Measurements from ENCODE around the gene ZBTB42.
A peak's percentile ranks its signal among the peaks of the same experiment; 100 is the strongest.

Gene ZBTB42

GRCh38 chr14:104800771-104801519 lies at the start of gene ZBTB42:
Gene ZBTB42, plus strand, starts transcription at chr14:104801101. Its CDS starts 97 bp downstream, at chr14:104801198.
- DNase-seq, result no peak

GRCh38 chr14:104751539-104752422 lies 49.1 kb upstream of the ZBTB42 start:
- DNase-seq, result no peak

- no peak for DNase-seq
These were observed 48.5 kb upstream of the ZBTB42 start for GRCh38 chr14:104752423-104752734.

GRCh38 chr14:104752735-104753527 lies 48.0 kb upstream of the ZBTB42 start, which contains the start of gene SIVA1:
Gene SIVA1, plus strand, starts transcription at chr14:104753147. Its CDS starts 55 bp downstream, at chr14:104753202.
- DNase-seq, result peak; percentile 97

GRCh38 chr14:104753528-104754212 lies 47.2 kb upstream of the ZBTB42 start:
- DNase-seq, result no peak

GRCh38 chr14:104754213-104754851 lies 46.6 kb upstream of the ZBTB42 start:
- DNase-seq, result no peak

GRCh38 chr14:104755621-104756020 lies 45.3 kb upstream of the ZBTB42 start:
- DNase-seq, result no peak

GRCh38 chr14:104756477-104757237 lies 44.2 kb upstream of the ZBTB42 start:
- DNase-seq, result no peak

GRCh38 chr14:104757238-104757585 lies 43.7 kb upstream of the ZBTB42 start:
- no peak for DNase-seq

- DNase-seq, result no peak
These were observed 43.1 kb upstream of the ZBTB42 start for GRCh38 chr14:104757681-104758392.

GRCh38 chr14:104758981-104759969 lies 41.6 kb upstream of the ZBTB42 start:
- DNase-seq, result no peak

GRCh38 chr14:104765517-104765916 lies 35.4 kb upstream of the ZBTB42 start:
- DNase-seq, result no peak

GRCh38 chr14:104766256-104766862 lies 34.5 kb upstream of the ZBTB42 start:
- no peak for DNase-seq

GRCh38 chr14:104766863-104767633 lies 33.9 kb upstream of the ZBTB42 start:
- no peak for DNase-seq

GRCh38 chr14:104767634-104767918 lies 33.3 kb upstream of the ZBTB42 start:
- no peak for DNase-seq

GRCh38 chr14:104768437-104769323 lies 32.2 kb upstream of the ZBTB42 start:
- DNase-seq, result no peak

- no peak for DNase-seq
These were observed 31.4 kb upstream of the ZBTB42 start for GRCh38 chr14:104769324-104770071.

All from NCI-H187 treated with DMSO at 0.1 percent for 48 hours (cell line).